ENCODE results near the gene SBF2.

The SBF2 gene

GRCh38 chr11:10162222-10162621 is 131.8 kb downstream of the SBF2 start:
- Histone ChIP-seq H3K4me1 (ENCODE audit: insufficient read depth, low read length, severe bottlenecking) (no peaks in the 10 kb centered on the region), H3K4me2 (ENCODE audit: low read length) (no peak overlapping the region), H3K79me2 (ENCODE audit: insufficient read depth, low read length) (no peaks in the 10 kb centered on the region)

DNA sequence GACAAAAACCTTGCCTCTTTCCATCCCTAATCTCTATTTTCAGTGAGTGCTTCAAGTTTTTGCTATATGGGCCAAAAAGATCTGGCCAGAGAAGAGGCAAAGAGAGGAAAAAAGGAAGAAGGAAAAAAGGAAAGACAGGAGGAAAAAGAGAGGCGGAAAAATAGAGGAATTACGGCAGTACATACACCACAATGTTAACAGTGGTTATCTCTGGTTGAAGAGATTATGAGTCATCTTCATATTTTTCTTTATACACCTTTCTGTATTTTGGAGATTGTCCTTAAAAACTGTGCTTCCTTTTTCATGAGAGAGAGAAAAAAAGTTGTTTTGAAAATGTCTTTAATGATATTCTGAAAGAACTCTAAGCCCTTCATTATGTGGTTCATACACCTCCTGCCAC is 133.7 kb downstream of the SBF2 start:
- no peak overlapping the region for H3K4me3 ChIP-seq (ENCODE audit: low read depth, low read length, poor library complexity, severe bottlenecking)
- H4K20me1 ChIP-seq (ENCODE audit: insufficient read depth, low read length) = no peaks in the 10 kb centered on the region
- H3K9me3 ChIP-seq (ENCODE audit: low read length) = 0 out of 2 replicates have a peak, but pooled peaks cover 3% of the 10 kb centered on the region
- H3K27me3 ChIP-seq (ENCODE audit: insufficient read depth, low read length) = no peaks in the 10 kb centered on the region
- H3K27ac ChIP-seq (ENCODE audit: low read depth, low read length, poor library complexity, severe bottlenecking) = no peak overlapping the region
- no peak overlapping the region for H3K9ac ChIP-seq (ENCODE audit: low read length)
- no peaks in the 10 kb centered on the region for H3F3A ChIP-seq (ENCODE audit: insufficient read depth, low read length)
- no peaks in the 10 kb centered on the region for H3K4me1 ChIP-seq (ENCODE audit: insufficient read depth, low read length, severe bottlenecking)
- no peak for TF ChIP-seq CTCF (IDR thresholded peaks at IDR 0.05; ENCODE audit: low read length)
- no peak for TF ChIP-seq EZH2 (IDR thresholded peaks at IDR 0.05; ENCODE audit: borderline replicate concordance, low read length)
- no peak overlapping the region for H3K4me2 ChIP-seq (ENCODE audit: low read length)
- no peaks in the 10 kb centered on the region for H3K36me3 ChIP-seq (ENCODE audit: insufficient read depth, low read length)
- no peaks in the 10 kb centered on the region for H3K9me2 ChIP-seq (ENCODE audit: low read depth, low read length)
- no peaks in the 10 kb centered on the region for H3K79me2 ChIP-seq (ENCODE audit: insufficient read depth, low read length)
- H2AFZ ChIP-seq (ENCODE audit: low read length) = no peak overlapping the region

More at GRCh38 chr11:10162222-10162621, 131.8 kb downstream of the SBF2 start:
- no peak overlapping the region for H3K9ac ChIP-seq (ENCODE audit: low read length)
- no peaks in the 10 kb centered on the region for H3K36me3 ChIP-seq (ENCODE audit: insufficient read depth, low read length)
- TF ChIP-seq CTCF (IDR thresholded peaks at IDR 0.05; ENCODE audit: low read length) (no peak), EZH2 (IDR thresholded peaks at IDR 0.05; ENCODE audit: borderline replicate concordance, low read length) (no peak)
- H2AFZ ChIP-seq (ENCODE audit: low read length) = no peak overlapping the region
- H3K9me2 ChIP-seq (ENCODE audit: low read depth, low read length) = no peaks in the 10 kb centered on the region
- no peaks in the 10 kb centered on the region for H4K20me1 ChIP-seq (ENCODE audit: insufficient read depth, low read length)
- H3K4me3 ChIP-seq (ENCODE audit: low read depth, low read length, poor library complexity, severe bottlenecking) = no peak overlapping the region
- no peaks in the 10 kb centered on the region for H3K27me3 ChIP-seq (ENCODE audit: insufficient read depth, low read length)
- no peaks in the 10 kb centered on the region for H3F3A ChIP-seq (ENCODE audit: insufficient read depth, low read length)
- 0 out of 2 replicates have a peak, but pooled peaks cover 3% of the 10 kb centered on the region for H3K9me3 ChIP-seq (ENCODE audit: low read length)
- no peak overlapping the region for H3K27ac ChIP-seq (ENCODE audit: low read depth, low read length, poor library complexity, severe bottlenecking)

GRCh38 chr11:10158461-10158860 is 135.6 kb downstream of the SBF2 start:
- Histone ChIP-seq H3K27ac (ENCODE audit: low read depth, low read length, poor library complexity, severe bottlenecking) (no peak overlapping the region), H3K79me2 (ENCODE audit: insufficient read depth, low read length) (no peaks in the 10 kb centered on the region), H3K9me3 (ENCODE audit: low read length) (0 out of 2 replicates have a peak, but pooled peaks cover 3% of the 10 kb centered on the region), H3K9ac (ENCODE audit: low read length) (no peak overlapping the region), H2AFZ (ENCODE audit: low read length) (no peak overlapping the region), H3K4me2 (ENCODE audit: low read length) (no peak overlapping the region), H3K27me3 (ENCODE audit: insufficient read depth, low read length) (no peaks in the 10 kb centered on the region), H3K9me2 (ENCODE audit: low read depth, low read length) (no peaks in the 10 kb centered on the region), H3K36me3 (ENCODE audit: insufficient read depth, low read length) (no peaks in the 10 kb centered on the region), H3K4me3 (ENCODE audit: low read depth, low read length, poor library complexity, severe bottlenecking) (no peak overlapping the region), H4K20me1 (ENCODE audit: insufficient read depth, low read length) (no peaks in the 10 kb centered on the region), H3K4me1 (ENCODE audit: insufficient read depth, low read length, severe bottlenecking) (no peaks in the 10 kb centered on the region), H3F3A (ENCODE audit: insufficient read depth, low read length) (no peaks in the 10 kb centered on the region)
- TF ChIP-seq CTCF (IDR thresholded peaks at IDR 0.05; ENCODE audit: low read length) = no peak
- TF ChIP-seq EZH2 (IDR thresholded peaks at IDR 0.05; ENCODE audit: borderline replicate concordance, low read length) = no peak

Data from OCI-LY1 (cell line).